Liver (tissue), 9 donors: Measurements from ENCODE around the gene NOD1. TPM values are rescaled to one million over a fixed set of nuclear protein-coding genes. Genes with fewer than 3 reads are reported as not detected.

ENCODE experiments used
- DNase-seq: peaks from one replicate; pipeline ENCODE4 v3.0.0-alpha.2; 2017; ENCODE audit warnings: low spot score
- H3K27ac ChIP-seq, 2 donors: one replicate each; pipeline ENCODE4 v1.7.0; 2013; ENCODE audit warnings: inconsistent platforms in 2 of 2, low read length in 2 of 2, control low read depth in 1 of 2, low read depth in 1 of 2, mild to moderate bottlenecking in 1 of 2
- H3K27me3 ChIP-seq, 4 donors: one replicate each; pipeline versions ENCODE4 v1.6.1 to v1.7.0; 2013; ENCODE audit warnings: low read length in 3 of 4, inconsistent platforms in 1 of 4, mild to moderate bottlenecking in 1 of 4, moderate library complexity in 1 of 4; ENCODE audit not compliant: control insufficient read depth in 4 of 4, insufficient read depth in 4 of 4
- H3K36me3 ChIP-seq, 4 donors: one replicate each; pipeline versions ENCODE4 v1.6.1 to v1.7.0; 2013; ENCODE audit warnings: low read length in 3 of 4, mild to moderate bottlenecking in 3 of 4, low read depth in 1 of 4, moderate library complexity in 1 of 4; ENCODE audit not compliant: control insufficient read depth in 4 of 4, insufficient read depth in 3 of 4
- H3K4me1 ChIP-seq, 4 donors: one replicate each; pipeline versions ENCODE4 v1.6.1 to v1.7.0; 2013; ENCODE audit warnings: low read length in 3 of 4, mild to moderate bottlenecking in 3 of 4, moderate library complexity in 1 of 4; ENCODE audit not compliant: control insufficient read depth in 4 of 4, insufficient read depth in 4 of 4
- H3K4me3 ChIP-seq, 3 donors: one replicate each; pipeline versions ENCODE4 v1.6.1 to v1.7.0; 2013; ENCODE audit warnings: low read length in 3 of 3, control low read depth in 1 of 3, low read depth in 1 of 3, mild to moderate bottlenecking in 1 of 3
- H3K9ac ChIP-seq, 2 donors: one replicate each; pipeline ENCODE4 v1.7.0; 2013; ENCODE audit warnings: low read length in 2 of 2, mild to moderate bottlenecking in 2 of 2, moderate library complexity in 2 of 2, control low read depth in 1 of 2, low read depth in 1 of 2
- H3K9me3 ChIP-seq, 4 donors: one replicate each; pipeline versions ENCODE4 v1.6.1 to v1.7.0; 2013; ENCODE audit warnings: low read length in 3 of 4; ENCODE audit not compliant: control insufficient read depth in 4 of 4
- EGR1 ChIP-seq, 2 donors: IDR thresholded peaks; 2 replicates each; pipeline ENCODE4 v1.6.1; 2016 to 2018; ENCODE audit warnings: antibody characterized with exemption in 2 of 2, low read depth in 2 of 2
- FOXA1 ChIP-seq: IDR thresholded peaks from 2 replicates; pipeline ENCODE4 v1.6.1; 2016; ENCODE audit warnings: antibody characterized with exemption
- FOXA2 ChIP-seq: IDR thresholded peaks from 2 replicates; pipeline ENCODE4 v1.6.1; 2016; ENCODE audit warnings: antibody characterized with exemption
- GABPA ChIP-seq, 2 donors: IDR thresholded peaks in 1 of 2; conservative IDR thresholded peaks in 1 of 2; 2 replicates each; pipeline ENCODE4 v1.6.1; 2016; ENCODE audit warnings: antibody characterized with exemption in 2 of 2, mild to moderate bottlenecking in 1 of 2, moderate library complexity in 1 of 2
- HNF4A ChIP-seq, 2 donors: conservative IDR thresholded peaks; 2 replicates each; pipeline ENCODE4 v1.6.1; 2016; ENCODE audit warnings: antibody characterized with exemption in 2 of 2, mild to moderate bottlenecking in 2 of 2
- HNF4G ChIP-seq: IDR thresholded peaks from 2 replicates; pipeline ENCODE4 v1.6.1; 2016; ENCODE audit warnings: antibody characterized with exemption
- JUND ChIP-seq, 2 donors: IDR thresholded peaks; 2 replicates each; pipeline ENCODE4 v1.6.1; 2016; ENCODE audit warnings: antibody characterized with exemption in 2 of 2
- NR2F2 ChIP-seq: IDR thresholded peaks from 2 replicates; pipeline ENCODE4 v1.6.1; 2016; ENCODE audit warnings: antibody characterized with exemption
- RAD21 ChIP-seq, 2 donors: IDR thresholded peaks; 2 replicates each; pipeline ENCODE4 v1.6.1; 2016; ENCODE audit warnings: antibody characterized with exemption in 2 of 2, mild to moderate bottlenecking in 2 of 2
- RXRA ChIP-seq, 2 donors: IDR thresholded peaks; 2 replicates each; pipeline ENCODE4 v1.6.1; 2017 to 2018; ENCODE audit warnings: antibody characterized with exemption in 2 of 2, mild to moderate bottlenecking in 1 of 2
- SP1 ChIP-seq: IDR thresholded peaks from 2 replicates; pipeline ENCODE4 v1.6.1; 2018; ENCODE audit warnings: antibody characterized with exemption, mild to moderate bottlenecking
- TAF1 ChIP-seq: conservative IDR thresholded peaks from 2 replicates; pipeline ENCODE4 v1.6.1; 2016; ENCODE audit warnings: antibody characterized with exemption, mild to moderate bottlenecking
- YY1 ChIP-seq: IDR thresholded peaks from 2 replicates; pipeline ENCODE4 v1.6.1; 2016; ENCODE audit warnings: antibody characterized with exemption, mild to moderate bottlenecking
- WGBS: extraction: QIAGEN DNeasy Blood & Tissue Kit; methylation state at CpG from one replicate; pipeline ENCODE4 v1.1.7; 2013; 5-methylcytosine and 5-hydroxymethylcytosine counted together
- polyA plus RNA-seq, 2 donors: library from polyadenylated mRNA; stranded (reverse) in 1 of 2; unstranded in 1 of 2; fragments of 200-250 nt in 1 of 2; fragments of >200 nt in 1 of 2; fragmentation: Nextera tagmentation in 1 of 2; extraction: Ambion mirVana in 1 of 2; gene quantifications; one replicate each; pipeline versions ENCODE4 v1.2.1 to v1.2.3, GENCODE V29; 2013 to 2015
- total RNA-seq, 2 donors: library from RNA; depleted of rRNA; stranded (reverse); fragments of >200 nt; gene quantifications; one replicate each; pipeline ENCODE4 v1.2.3, GENCODE V29; 2014
- TF ChIP-seq, protein P1 (sequence below): IDR thresholded peaks from 2 replicates; pipeline ENCODE4 v1.6.1; 2016; ENCODE audit warnings: antibody characterized with exemption, mild to moderate bottlenecking
- TF ChIP-seq, protein P2 (sequence below): IDR thresholded peaks from 2 replicates; pipeline ENCODE4 v1.6.1; 2016; ENCODE audit warnings: antibody characterized with exemption
- TF ChIP-seq, protein P3 (sequence below): fragments of 150-350 bp; IDR thresholded peaks from 2 replicates; pipeline ENCODE4 v1.5.1; 2017; ENCODE audit warnings: improper control_type of control experiment, low read depth, low read length; ENCODE audit not compliant: missing input control
- TF ChIP-seq, protein P4 (sequence below): IDR thresholded peaks from 2 replicates; pipeline ENCODE4 v1.6.1; 2016; ENCODE audit warnings: antibody characterized with exemption
- TF ChIP-seq, protein P5 (sequence below): IDR thresholded peaks from 2 replicates; pipeline ENCODE4 v1.6.1; 2016; ENCODE audit warnings: antibody characterized with exemption
- donor health status: healthy.
- donor health status: healthy.
- donor health status: healthy.
- donor health status: healthy.
- donor health status: healthy.

The NOD1 gene
- total and polyA plus RNA-seq, 4 donors = 1.7 to 3.5 (median 2.0) TPM

DNA sequence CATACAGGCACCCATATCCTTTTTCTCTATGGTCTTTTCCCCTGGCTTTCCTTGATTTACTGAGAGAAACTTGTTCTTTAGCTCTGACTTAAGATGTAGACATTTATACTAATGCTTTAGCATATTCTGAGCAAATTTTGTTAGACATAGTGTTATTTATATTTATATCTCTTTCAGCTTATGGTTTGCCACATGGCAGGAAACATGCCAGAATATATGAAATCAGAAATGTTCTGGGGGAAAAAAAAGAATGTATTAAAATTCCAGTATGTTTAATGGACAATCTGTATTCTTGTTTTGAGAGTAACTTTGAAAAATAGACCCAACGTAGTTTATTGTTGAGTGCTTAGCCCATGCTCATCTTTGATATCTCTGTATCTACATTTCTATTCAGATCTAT lies 36.2 kb upstream of the NOD1 start:
- Histone ChIP-seq H3K9me3 (no peaks in the 10 kb centered on the region), H3K27ac (no peak overlapping the region), H3K36me3 (no peaks in the 10 kb centered on the region), H3K4me3 (no peak overlapping the region), H3K4me1 (peaks cover 0 to 3% (median 0%) of the 10 kb centered on the region in 4 donors), H3K27me3 (no peaks in the 10 kb centered on the region), H3K9ac (no peak overlapping the region)
- no peak for DNase-seq
- 92% methylated on average over 1 of the region's 1 CpG for WGBS
- TF ChIP-seq, protein P1, sequence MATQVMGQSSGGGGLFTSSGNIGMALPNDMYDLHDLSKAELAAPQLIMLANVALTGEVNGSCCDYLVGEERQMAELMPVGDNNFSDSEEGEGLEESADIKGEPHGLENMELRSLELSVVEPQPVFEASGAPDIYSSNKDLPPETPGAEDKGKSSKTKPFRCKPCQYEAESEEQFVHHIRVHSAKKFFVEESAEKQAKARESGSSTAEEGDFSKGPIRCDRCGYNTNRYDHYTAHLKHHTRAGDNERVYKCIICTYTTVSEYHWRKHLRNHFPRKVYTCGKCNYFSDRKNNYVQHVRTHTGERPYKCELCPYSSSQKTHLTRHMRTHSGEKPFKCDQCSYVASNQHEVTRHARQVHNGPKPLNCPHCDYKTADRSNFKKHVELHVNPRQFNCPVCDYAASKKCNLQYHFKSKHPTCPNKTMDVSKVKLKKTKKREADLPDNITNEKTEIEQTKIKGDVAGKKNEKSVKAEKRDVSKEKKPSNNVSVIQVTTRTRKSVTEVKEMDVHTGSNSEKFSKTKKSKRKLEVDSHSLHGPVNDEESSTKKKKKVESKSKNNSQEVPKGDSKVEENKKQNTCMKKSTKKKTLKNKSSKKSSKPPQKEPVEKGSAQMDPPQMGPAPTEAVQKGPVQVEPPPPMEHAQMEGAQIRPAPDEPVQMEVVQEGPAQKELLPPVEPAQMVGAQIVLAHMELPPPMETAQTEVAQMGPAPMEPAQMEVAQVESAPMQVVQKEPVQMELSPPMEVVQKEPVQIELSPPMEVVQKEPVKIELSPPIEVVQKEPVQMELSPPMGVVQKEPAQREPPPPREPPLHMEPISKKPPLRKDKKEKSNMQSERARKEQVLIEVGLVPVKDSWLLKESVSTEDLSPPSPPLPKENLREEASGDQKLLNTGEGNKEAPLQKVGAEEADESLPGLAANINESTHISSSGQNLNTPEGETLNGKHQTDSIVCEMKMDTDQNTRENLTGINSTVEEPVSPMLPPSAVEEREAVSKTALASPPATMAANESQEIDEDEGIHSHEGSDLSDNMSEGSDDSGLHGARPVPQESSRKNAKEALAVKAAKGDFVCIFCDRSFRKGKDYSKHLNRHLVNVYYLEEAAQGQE = no peak
- TF ChIP-seq HNF4G (no peak), RAD21 (IDR thresholded peaks at IDR 0.05) (no peak), EGR1 (IDR thresholded peaks at IDR 0.05; ENCODE audit: low read depth in 2 of 2) (no peak), JUND (IDR thresholded peaks at IDR 0.05) (no peak), GABPA (IDR thresholded peaks at IDR 0.05 in 1 of 2, conservative IDR thresholded peaks at IDR 0.05 in 1 of 2) (no peak), HNF4A (conservative IDR thresholded peaks at IDR 0.05) (no peak), FOXA1 (no peak), YY1 (no peak), RXRA (IDR thresholded peaks at IDR 0.05) (no peak), NR2F2 (no peak), TAF1 (no peak)
- TF ChIP-seq, protein P2, sequence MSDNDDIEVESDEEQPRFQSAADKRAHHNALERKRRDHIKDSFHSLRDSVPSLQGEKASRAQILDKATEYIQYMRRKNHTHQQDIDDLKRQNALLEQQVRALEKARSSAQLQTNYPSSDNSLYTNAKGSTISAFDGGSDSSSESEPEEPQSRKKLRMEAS = no peak
- TF ChIP-seq, protein P3, sequence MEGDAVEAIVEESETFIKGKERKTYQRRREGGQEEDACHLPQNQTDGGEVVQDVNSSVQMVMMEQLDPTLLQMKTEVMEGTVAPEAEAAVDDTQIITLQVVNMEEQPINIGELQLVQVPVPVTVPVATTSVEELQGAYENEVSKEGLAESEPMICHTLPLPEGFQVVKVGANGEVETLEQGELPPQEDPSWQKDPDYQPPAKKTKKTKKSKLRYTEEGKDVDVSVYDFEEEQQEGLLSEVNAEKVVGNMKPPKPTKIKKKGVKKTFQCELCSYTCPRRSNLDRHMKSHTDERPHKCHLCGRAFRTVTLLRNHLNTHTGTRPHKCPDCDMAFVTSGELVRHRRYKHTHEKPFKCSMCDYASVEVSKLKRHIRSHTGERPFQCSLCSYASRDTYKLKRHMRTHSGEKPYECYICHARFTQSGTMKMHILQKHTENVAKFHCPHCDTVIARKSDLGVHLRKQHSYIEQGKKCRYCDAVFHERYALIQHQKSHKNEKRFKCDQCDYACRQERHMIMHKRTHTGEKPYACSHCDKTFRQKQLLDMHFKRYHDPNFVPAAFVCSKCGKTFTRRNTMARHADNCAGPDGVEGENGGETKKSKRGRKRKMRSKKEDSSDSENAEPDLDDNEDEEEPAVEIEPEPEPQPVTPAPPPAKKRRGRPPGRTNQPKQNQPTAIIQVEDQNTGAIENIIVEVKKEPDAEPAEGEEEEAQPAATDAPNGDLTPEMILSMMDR = no peak
- TF ChIP-seq, protein P4, sequence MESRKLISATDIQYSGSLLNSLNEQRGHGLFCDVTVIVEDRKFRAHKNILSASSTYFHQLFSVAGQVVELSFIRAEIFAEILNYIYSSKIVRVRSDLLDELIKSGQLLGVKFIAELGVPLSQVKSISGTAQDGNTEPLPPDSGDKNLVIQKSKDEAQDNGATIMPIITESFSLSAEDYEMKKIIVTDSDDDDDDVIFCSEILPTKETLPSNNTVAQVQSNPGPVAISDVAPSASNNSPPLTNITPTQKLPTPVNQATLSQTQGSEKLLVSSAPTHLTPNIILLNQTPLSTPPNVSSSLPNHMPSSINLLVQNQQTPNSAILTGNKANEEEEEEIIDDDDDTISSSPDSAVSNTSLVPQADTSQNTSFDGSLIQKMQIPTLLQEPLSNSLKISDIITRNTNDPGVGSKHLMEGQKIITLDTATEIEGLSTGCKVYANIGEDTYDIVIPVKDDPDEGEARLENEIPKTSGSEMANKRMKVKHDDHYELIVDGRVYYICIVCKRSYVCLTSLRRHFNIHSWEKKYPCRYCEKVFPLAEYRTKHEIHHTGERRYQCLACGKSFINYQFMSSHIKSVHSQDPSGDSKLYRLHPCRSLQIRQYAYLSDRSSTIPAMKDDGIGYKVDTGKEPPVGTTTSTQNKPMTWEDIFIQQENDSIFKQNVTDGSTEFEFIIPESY = no peak
- TF ChIP-seq, protein P5, sequence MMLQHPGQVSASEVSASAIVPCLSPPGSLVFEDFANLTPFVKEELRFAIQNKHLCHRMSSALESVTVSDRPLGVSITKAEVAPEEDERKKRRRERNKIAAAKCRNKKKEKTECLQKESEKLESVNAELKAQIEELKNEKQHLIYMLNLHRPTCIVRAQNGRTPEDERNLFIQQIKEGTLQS = no peak

DNA sequence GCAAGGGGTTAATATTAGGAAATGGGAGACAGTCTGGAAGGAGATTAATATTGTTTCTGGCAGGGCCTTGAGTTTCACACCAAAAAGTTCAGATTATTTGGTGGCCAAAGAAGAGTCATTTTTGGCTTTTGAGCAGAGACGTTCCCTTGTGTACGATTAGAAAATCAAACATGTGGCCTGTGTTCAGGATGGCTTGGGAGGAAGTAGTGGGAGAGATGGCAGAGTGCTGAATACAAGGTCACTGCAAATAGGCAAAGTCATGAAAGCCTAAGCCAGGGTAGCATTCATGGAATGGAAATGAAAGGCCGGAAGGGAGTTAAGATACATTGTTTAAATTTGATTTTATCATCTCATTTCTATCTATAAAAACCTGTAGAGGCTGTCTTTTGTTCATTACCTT lies 35.6 kb upstream of the NOD1 start:
- peaks cover 0 to 3% (median 0%) of the 10 kb centered on the region in 4 donors for H3K4me1 ChIP-seq
- H3K9me3 ChIP-seq = no peaks in the 10 kb centered on the region
- H3K9ac ChIP-seq = no peak overlapping the region
- H3K27ac ChIP-seq = no peak overlapping the region
- 84% methylated on average over 3 of the region's 3 CpGs for WGBS
- no peaks in the 10 kb centered on the region for H3K27me3 ChIP-seq
- no peaks in the 10 kb centered on the region for H3K36me3 ChIP-seq
- H3K4me3 ChIP-seq = no peak overlapping the region
- DNase-seq = no peak
- TF ChIP-seq RAD21 (IDR thresholded peaks at IDR 0.05) (no peak), HNF4G (no peak), SP1 (no peak), JUND (IDR thresholded peaks at IDR 0.05) (no peak), FOXA2 (no peak), GABPA (IDR thresholded peaks at IDR 0.05 in 1 of 2, conservative IDR thresholded peaks at IDR 0.05 in 1 of 2) (no peak)
- TF ChIP-seq, protein P2 = no peak
- TF ChIP-seq, protein P1 = no peak
- TF ChIP-seq, protein P4 = no peak
